ENCODE data around the gene BTN3A1. TPM values are rescaled to one million over a fixed set of nuclear protein-coding genes. Genes with fewer than 3 reads are reported as not detected.
"Not testable (repeated sequence)": the region's sequence is repeated elsewhere in the genome, so short reads cannot be mapped to it uniquely, and the experiment has no call there.

The BTN3A1 gene
- total and polyA plus RNA-seq, 10 of the 15 experiments (the other 5 are each of a cell fraction or from before 2014, with no cell fraction given) = 5.6 to 60.1 (median 16.1) TPM

DNA sequence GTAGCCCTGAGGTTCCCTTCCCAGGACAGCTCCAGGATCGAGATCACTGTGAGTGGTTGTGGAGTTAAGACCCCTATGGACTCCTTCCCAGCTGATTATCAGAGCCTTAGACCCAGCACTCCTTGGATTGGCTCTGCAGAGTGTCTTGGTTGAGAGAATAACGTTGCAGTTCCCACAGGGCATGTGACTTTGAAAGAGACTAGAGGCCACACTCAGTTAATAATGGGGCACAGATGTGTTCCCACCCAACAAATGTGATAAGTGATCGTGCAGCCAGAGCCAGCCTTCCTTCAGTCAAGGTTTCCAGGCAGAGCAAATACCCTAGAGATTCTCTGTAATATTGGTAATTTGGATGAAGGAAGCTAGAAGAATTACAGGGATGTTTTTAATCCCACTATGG lies 24.4 kb upstream of the BTN3A1 start (continued):
- TF ChIP-seq, protein P1, sequence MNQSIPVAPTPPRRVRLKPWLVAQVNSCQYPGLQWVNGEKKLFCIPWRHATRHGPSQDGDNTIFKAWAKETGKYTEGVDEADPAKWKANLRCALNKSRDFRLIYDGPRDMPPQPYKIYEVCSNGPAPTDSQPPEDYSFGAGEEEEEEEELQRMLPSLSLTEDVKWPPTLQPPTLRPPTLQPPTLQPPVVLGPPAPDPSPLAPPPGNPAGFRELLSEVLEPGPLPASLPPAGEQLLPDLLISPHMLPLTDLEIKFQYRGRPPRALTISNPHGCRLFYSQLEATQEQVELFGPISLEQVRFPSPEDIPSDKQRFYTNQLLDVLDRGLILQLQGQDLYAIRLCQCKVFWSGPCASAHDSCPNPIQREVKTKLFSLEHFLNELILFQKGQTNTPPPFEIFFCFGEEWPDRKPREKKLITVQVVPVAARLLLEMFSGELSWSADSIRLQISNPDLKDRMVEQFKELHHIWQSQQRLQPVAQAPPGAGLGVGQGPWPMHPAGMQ (IDR thresholded peaks at IDR 0.05; ENCODE audit: borderline replicate concordance) = no peak
- TF ChIP-seq DPF2 (IDR thresholded peaks at IDR 0.05) = no peak
- TF ChIP-seq, protein P2, sequence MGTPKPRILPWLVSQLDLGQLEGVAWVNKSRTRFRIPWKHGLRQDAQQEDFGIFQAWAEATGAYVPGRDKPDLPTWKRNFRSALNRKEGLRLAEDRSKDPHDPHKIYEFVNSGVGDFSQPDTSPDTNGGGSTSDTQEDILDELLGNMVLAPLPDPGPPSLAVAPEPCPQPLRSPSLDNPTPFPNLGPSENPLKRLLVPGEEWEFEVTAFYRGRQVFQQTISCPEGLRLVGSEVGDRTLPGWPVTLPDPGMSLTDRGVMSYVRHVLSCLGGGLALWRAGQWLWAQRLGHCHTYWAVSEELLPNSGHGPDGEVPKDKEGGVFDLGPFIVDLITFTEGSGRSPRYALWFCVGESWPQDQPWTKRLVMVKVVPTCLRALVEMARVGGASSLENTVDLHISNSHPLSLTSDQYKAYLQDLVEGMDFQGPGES (IDR thresholded peaks at IDR 0.05) = no peak

DNA sequence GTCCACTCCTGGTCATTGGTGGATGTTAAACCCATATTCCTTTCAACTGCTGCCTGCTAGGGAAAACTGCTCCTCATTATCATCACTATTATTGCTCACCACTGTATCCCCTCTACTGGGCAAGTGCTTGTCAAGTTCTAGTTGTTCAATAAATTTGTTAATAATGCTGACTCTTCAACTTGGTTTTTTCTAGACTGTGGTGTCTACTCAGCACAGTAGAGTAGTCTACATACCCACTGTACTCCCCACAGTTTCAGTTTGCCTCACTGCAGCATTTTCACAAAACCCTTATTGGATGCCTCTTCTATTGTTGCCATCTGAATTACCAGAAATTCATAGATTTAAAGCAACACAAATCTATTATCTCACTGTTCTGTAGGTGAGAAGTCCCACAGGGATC lies 23.9 kb upstream of the BTN3A1 start:
- CTCF ChIA-PET = interaction anchor here (1.2 kb wide), 1 partner anchor 21 kb away, joined by 5 read pairs; no protein-coding TSS in a partner anchor
- 0 out of 3 replicates have a peak, but pooled peaks have one; percentile 14 for ATAC-seq
- POLR2A ChIA-PET = not testable (repeated sequence)

More for the DNA sequence above, 23.9 kb upstream of the BTN3A1 start:
- DNase-seq (ENCODE audit: low read depth, low spot score); H3K36me3 ChIP-seq (ENCODE audit: control insufficient read depth in 2 of 2, insufficient read depth in 2 of 2, low read length in 1 of 2); H3K79me2 ChIP-seq (ENCODE audit: control insufficient read depth, insufficient read depth, low read length); BruUV-seq (replicated peaks); H3K4me2 ChIP-seq (ENCODE audit: control insufficient read depth, insufficient read depth); in situ Hi-C loops (cut with MboI); H2AFZ ChIP-seq (ENCODE audit: control insufficient read depth, low read depth, low read length); H3K27me3 ChIP-seq (replicated peaks in 1 of 2; ENCODE audit: control insufficient read depth in 2 of 2, insufficient read depth in 2 of 2, low read length in 1 of 2); H4K20me1 ChIP-seq (ENCODE audit: control insufficient read depth, insufficient read depth); intact Hi-C loops (cut with micrococcal nuclease; ENCODE audit: unreplicated experiment); FAIRE-seq; H3K9ac ChIP-seq (ENCODE audit: control insufficient read depth, insufficient read depth, low read length); H3K27ac ChIP-seq (ENCODE audit: control insufficient read depth, insufficient read depth); H3K4me3 ChIP-seq; H3K4me1 ChIP-seq (ENCODE audit: control insufficient read depth, insufficient read depth, low read length); H3K9me3 ChIP-seq (replicated peaks; ENCODE audit: control insufficient read depth, insufficient read depth, low read length): not testable (repeated sequence)
- ChIA-PET SMC1A (ENCODE audit: uncharacterized antibody, unreplicated experiment) (interaction anchor here (1.2 kb wide), 1 partner anchor 14 kb away, joined by 3 read pairs; no protein-coding TSS in a partner anchor), RAD21 (ENCODE audit: unreplicated experiment) (interaction anchor here (0.8 kb wide), 1 partner anchor 8 kb away, joined by 3 read pairs; no protein-coding TSS in a partner anchor)
